GM12892 (cell line): ENCODE data around the gene ARFGAP2.

ENCODE experiments used
- POLR2A ChIP-seq: IDR thresholded peaks from 2 replicates; pipeline ENCODE4 v1.6.1; 2011; ENCODE audit warnings: low read depth, low read length, control low read depth
- POLR2AphosphoS5 ChIP-seq: IDR thresholded peaks from 2 replicates; pipeline ENCODE4 v1.6.1; 2011; ENCODE audit warnings: low read depth, low read length, control low read depth

DNA sequence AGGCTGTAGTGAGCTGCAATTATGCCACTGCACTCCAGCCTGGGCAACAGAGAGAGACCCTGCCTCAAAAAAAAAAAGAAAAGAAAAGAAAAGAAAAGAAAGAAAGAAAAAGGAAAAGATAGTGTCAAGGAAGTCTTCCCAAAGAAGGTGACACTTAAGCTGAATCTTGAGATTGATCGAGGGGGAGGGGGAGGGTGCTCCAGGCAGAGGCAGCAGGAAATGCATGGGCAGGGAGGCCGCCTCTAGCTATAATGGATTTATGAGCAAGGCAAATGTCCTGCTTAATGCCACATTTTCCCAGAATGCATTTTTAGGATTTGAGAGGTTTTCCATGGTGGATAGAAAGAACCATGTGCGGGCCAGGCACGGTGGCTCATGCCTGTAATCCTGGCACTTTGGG, 24.3 kb upstream of the ARFGAP2 start:
- TF ChIP-seq POLR2AphosphoS5 (no peak), POLR2A (no peak)
